ENCODE measurements around the gene UBE2L3.
"Not testable (repeated sequence)": the region's sequence is repeated elsewhere in the genome, so short reads cannot be mapped to it uniquely, and the experiment has no call there.

The UBE2L3 gene

GRCh38 chr22:21571679-21572078 lies 4.2 kb downstream of the UBE2L3 start:
- DNase-seq (ENCODE audit: low read depth) = no peak

GRCh38 chr22:21573293-21573734 lies 5.8 kb downstream of the UBE2L3 start:
- no peak for DNase-seq (ENCODE audit: low read depth)

GRCh38 chr22:21573750-21574494 lies 6.4 kb downstream of the UBE2L3 start:
- DNase-seq (ENCODE audit: low read depth) = no peak

DNA sequence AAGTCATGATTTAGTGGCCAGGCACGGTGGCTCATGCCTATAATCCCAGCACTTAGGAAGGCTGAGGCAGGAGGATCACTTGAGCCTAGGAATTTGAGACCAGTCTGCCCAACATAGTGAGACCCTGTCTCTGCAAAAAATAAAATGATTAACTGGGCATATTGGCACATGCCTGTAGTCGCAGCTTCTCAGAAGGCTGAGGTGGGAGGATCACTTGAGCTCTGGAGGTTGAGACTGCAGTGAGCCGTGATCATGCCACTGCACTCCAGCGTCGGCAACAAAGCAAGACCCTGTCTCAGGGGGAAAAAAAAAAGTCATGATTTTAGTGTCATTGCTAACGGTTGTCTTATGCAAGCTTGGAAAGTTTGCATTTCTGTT lies 11.9 kb downstream of the UBE2L3 start:
- no peak for DNase-seq (ENCODE audit: low read depth)

GRCh38 chr22:21580623-21581007 lies 13.1 kb downstream of the UBE2L3 start:
- DNase-seq (ENCODE audit: low read depth) = not testable (repeated sequence)

- not testable (repeated sequence) for DNase-seq (ENCODE audit: low read depth)
Measured at GRCh38 chr22:21581009-21581713, 13.6 kb downstream of the UBE2L3 start.

DNA sequence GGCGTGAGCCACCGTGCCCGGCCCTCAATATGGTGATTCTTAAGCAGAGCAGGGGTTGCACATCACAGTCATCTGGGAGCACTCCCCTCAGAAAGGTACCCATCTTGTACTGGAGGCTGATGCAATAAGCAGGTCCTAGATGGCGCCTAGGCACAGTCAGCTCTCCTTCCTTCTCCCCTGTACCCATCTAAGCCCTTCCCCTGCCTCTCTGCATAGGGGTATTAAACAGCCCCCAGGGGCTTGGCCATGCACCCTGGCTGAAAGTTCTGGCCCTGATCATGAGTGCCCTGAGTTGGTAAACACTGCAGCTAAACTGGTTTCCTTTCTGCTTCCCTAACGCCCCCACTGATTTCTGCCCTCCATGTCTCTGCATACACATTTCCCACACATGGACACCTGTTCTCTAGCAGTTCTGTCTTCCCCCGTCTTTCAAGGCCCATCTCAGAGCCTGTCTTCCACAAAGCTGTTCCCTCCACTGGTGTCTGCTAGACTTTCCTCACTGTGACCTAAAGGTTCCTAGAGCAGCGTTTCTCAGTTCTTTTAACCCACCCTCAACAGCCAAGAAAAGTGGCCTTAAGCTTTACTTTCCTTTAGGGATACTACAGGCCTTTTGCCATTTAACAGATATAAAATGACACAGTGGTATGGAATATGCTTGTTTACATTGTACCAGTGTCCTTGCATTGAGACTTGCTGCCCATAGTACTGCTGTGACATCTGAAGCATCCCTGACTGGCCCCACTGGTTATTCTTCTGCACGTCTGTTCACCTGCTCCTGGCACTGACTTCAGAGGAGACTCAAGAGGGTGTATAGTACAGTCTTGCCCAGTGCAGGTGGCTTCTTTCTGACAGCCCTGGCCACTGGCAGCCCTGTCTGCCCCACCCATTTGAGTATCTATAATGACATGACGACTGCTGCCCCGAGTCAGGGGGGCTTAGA lies 15.6 kb downstream of the UBE2L3 start:
- no peak for DNase-seq (ENCODE audit: low read depth)

DNA sequence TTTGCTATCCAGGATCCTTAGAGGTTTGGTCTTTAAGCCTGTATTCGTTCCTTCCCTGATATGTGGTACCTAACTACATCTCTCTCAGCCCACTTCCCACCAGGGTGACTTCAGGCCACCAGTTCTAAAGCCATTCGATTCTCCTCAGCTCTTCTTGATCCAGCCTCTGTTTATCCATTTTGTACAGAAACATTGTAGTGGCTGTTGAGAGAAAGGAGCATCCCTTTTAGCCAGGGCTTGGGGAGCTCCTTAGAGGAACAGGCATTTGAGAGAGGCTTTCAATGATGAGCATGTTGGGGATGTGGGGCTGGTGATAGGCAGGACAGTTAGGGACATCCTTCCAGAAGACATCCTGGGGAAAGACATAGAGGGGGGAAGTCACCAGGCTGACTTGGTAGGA lies 17.9 kb downstream of the UBE2L3 start:
- DNase-seq (ENCODE audit: low read depth) = no peak

- no peak for DNase-seq (ENCODE audit: low read depth)
Measured at GRCh38 chr22:21587803-21588611, 20.5 kb downstream of the UBE2L3 start.

DNA sequence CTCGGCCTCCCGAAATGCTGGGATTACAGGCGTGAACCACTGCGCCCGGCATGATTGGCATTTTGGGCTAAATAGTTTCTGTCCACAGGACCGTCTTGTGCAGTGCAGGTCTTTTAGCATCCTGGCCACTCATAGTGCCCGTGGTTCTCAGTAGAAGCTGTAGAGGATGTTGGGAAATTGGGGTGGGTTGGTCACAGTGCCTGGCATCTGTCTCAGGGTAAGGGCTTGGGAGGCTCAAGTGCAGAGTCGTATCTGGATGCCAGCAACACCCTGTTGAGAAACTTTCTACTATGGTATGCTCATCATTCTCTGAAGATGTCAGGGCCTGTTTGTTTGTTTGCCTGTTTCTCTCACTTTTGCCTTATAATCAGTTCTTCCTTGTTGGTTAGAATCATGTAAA lies 21.9 kb downstream of the UBE2L3 start:
- DNase-seq (ENCODE audit: low read depth) = no peak

DNA sequence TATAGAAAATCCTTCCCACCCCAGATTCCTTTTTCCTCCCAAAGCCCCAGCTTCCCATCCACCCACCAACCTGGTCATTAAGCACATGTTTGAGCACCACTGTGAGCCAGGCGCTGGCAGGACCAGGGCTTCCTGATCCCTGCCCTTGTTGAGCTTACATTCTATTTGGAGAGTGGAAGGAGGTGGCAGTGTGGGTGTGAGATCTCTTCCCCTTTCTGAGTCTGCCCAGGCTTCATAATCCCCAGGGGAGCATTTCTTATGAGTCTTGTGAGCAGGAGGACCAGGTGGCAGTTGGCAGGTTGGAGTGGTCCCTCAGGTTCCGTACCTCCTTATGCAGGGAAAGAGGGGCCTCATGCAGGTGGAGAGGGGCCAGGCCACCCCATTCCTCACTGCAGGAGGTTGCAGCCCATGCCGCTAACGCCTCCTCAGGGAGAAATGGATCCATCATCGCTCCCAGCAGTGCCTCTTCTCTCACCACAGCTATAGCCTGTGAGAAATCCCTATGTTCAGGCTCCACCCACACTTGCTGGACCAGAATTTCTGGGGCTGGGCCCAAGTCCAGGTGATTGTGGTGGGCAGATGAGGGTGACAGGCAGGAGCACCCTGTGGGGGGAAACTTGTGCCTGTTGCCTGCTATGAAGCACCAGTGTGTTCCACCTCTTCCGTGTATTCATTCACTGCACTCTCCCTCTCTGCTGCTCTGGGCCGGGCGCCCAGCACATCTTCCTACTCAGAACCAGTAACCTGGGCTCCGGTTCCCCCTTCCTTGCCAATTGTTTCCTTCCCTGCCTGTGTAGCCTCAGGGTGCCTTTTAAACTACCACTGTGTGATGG lies 23.5 kb downstream of the UBE2L3 start:
- DNase-seq (ENCODE audit: low read depth) = no peak

DNA sequence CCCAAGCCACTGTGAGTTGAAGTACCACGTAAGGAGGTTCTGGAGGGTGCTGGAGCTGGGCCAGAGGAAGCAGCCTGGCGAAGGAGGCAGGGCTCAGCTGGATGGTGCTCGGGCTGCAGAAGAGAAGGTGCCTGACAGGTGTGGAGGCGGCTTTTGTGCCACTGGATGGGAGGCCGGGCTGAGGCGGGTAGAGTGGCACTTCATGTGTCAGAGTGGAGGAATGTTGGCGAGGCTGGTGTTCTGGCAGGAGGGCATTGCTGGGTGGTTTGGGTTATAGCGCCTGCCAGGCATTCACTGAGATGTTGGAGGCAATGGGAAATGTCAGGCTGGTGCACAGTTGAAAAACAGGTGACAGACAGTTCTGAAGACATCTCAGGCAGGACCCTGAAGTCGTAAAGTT lies 24.2 kb downstream of the UBE2L3 start:
- DNase-seq (ENCODE audit: low read depth) = no peak

DNA sequence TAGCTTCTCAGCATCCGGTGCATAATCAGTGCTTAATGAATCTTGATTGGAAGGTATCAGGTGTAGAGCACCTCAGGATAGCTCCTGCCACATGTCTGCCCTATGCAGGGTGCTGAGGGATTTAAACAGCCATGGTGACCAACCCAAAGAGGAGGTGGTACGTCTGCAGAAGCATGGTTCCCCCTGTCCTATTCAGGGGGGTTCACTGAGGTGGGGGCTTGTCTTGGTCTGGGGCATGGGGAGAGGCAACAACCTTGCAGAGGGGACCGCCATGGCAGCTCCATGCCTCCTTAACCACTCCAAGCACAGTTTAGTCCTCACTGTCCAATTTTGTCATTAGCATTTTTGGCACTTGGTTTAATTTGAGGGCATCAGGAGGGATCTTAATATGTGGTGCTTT lies 24.9 kb downstream of the UBE2L3 start:
- DNase-seq (ENCODE audit: low read depth) = no peak

DNA sequence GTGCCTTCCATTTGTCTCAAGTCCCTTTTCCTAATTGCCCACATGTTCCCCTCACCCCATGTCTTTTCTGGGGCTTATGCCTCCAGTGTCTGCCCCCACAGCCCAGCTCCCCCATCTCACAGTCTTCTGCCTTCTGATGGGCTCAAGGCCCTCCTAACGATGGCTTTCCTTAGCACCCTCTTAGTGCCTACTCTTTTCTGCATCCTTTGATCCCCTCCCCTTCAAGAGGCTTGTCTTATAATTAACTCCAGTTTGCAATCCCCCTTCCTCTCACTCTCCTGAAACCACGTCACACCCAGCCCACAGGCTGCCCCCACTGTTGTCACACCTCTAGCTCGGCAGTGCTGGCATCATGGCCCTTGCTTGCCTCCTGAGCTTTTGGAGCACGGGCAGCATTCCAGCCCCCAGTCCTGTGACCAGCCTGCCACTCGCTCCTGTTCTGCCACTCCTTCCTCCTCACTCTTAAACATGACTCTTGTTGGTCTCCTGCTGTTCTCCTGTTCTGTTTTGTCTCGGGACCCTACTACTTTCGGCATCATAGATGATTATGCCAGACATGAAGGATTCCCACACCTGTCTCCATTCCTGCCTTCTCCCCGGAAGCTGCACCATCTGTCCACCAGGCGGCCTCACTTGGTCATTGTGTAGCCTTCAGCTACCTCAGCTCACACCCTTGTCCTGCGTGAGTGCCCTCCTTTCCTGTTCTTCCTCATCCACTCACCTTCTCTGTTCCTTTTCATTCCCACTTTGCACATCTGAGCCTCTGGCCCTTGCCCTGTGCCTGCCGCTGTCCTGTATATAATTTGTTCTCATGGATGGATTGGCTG lies 26.1 kb downstream of the UBE2L3 start:
- DNase-seq (ENCODE audit: low read depth) = no peak

DNA sequence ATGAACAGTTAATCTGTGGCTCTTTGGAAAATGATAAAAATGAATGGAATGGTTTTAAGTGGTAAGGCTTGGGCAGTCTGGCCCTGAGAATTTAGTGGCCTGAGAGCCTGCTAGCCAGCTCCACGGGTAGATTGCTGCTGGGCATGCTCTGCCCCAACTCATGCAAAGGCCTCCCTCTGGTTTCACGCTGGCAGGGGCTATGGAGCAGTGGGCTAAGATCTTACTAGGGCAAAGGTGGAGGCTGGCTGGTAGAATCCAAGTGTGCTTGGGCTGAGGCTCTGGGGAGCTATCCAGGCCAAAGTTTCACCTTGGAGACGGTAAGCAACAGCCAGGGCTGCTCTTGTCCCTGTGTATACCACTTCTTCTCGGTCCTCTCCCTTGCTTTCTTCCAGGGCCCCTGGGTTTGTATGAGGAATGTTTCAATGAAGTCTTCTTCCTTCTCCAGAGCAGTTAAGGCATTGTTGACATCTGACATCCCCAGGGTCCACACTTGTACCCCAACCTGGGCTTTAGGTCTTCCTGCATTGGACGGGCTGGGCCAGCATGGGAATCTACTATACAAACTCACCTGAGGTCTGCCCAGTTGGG lies 27.4 kb downstream of the UBE2L3 start:
- no peak for DNase-seq (ENCODE audit: low read depth)

- DNase-seq (ENCODE audit: low read depth) = not testable (repeated sequence)
Measured at GRCh38 chr22:21596356-21597135, 29.0 kb downstream of the UBE2L3 start.

DNA sequence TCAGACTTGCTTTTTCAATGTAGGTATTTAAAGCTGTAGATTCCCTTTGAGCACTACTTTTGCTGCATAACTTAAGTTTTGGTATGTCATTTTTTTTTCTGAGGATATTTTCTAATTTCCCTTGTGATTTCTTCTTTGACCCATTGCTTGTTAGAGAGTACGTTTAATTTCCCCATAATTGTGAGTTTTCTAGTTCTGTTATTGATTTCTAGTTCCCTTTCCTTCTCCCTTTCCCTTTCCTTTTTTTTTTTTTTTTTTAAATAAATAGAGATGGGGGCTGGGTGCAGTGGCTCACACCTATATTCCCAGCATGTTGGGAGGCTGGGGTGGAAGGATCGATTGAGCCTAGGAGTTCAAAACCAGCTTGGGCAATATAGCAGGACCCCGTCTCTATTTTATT lies 30.8 kb downstream of the UBE2L3 start:
- no peak for DNase-seq (ENCODE audit: low read depth)

DNA sequence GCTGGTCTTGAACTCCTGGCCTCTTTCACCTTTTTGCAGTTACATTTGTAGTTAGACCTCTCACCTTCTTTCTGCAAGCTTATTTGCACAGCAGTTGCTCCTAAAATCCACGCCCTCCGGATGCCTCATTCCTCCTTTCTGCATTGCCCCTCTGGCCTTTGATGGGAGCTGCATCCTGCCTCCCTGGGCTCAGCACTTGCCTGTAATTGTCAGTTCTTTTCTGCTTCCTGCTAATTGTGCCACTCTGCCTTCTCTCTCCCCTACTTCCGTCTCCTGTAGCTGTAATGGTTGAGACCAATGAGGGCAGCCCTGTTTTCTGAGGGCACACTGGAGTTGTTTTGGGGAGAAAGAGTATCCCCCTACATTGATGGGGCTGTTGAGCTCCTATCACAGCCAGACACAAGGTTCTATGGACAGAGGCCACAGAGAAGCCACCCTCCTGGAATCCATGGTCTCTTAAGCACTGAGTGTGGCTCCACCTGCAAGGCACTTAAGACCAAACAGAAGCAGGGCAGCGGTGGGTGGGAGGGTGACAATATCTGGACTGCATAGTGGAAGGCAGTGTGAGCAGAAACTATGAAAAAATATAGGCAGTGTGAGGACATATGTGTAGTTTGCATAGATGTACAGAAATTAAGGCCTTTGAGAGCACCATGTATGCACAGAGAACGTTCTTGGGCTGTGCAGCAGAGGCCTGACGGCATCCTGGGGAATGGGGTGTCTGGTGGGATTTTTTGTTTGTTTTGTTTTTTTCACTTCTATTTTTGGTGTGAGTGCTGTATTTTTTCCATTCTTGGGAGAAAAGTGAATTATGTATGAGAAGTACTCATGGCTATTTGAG lies 31.8 kb downstream of the UBE2L3 start:
- DNase-seq (ENCODE audit: low read depth) = no peak
